GM12873 (cell line): ENCODE data around the gene SLC25A48.

ENCODE experiments used
- CTCF ChIP-seq: IDR thresholded peaks from 2 replicates; pipeline ENCODE4 v1.5.1; 2012; ENCODE audit warnings: low read depth, mild to moderate bottlenecking, moderate library complexity, low read length, control low read depth; ENCODE audit not compliant: insufficient read depth; ENCODE audit errors: missing control alignments

The SLC25A48 gene

GRCh38 chr5:135821061-135821801, 13.2 kb upstream of the SLC25A48 start:
- no peak for TF ChIP-seq CTCF

- TF ChIP-seq CTCF, result no peak
These were observed 12.7 kb upstream of the SLC25A48 start for GRCh38 chr5:135821802-135822201.

GRCh38 chr5:135822286-135822685, 12.2 kb upstream of the SLC25A48 start:
- no peak for TF ChIP-seq CTCF

- no peak for TF ChIP-seq CTCF
These were observed 11.5 kb upstream of the SLC25A48 start for GRCh38 chr5:135822959-135823358.

GRCh38 chr5:135823881-135824280, 10.6 kb upstream of the SLC25A48 start:
- TF ChIP-seq CTCF, result no peak

GRCh38 chr5:135824541-135825041, 9.9 kb upstream of the SLC25A48 start:
- TF ChIP-seq CTCF, result no peak

- TF ChIP-seq CTCF, result no peak
These were observed 8.9 kb upstream of the SLC25A48 start for GRCh38 chr5:135825373-135826220.
